Measurements from ENCODE around the gene GRK6.
"Not testable (repeated sequence)": the region's sequence is repeated elsewhere in the genome, so short reads cannot be mapped to it uniquely, and the experiment has no call there.

Gene GRK6

DNA sequence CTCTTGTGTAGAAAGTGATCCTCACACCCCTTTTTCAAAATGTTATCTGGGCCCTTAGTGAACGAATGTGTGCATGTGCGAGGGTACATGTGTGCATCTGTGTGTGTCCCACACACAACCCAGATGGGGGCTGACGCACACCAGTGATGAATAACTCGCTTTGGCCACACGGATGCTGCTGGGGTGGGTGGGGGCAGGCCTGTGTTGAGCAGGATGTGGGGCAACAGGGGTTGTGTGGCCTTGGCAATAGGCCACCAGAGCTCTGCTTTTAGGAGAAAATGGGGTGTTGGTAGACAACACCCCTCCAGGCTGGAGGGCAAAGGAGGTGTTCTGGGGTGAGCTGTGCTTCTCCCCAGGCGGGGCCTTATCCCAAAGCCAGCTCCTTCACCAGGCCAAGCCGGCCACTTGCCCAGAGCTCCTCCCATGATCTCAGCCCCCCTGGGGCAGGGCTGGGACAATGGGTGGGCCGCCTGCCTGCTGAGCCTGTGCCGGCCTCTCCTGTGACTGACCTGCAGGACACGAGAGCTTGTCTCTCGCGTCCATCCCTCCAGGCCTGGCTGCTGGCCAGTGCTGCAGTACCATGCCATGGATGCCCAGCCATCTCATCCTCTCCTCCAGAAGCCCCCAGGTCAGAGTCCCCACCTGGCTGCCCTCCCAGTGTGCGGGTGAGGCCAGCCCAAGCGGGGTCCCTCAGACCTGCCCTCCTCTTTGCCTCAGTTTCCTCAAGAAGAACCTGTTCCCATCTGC, 45.3 kb downstream of the GRK6 start:
- no peak for DNase-seq (ENCODE audit: low spot score)

DNA sequence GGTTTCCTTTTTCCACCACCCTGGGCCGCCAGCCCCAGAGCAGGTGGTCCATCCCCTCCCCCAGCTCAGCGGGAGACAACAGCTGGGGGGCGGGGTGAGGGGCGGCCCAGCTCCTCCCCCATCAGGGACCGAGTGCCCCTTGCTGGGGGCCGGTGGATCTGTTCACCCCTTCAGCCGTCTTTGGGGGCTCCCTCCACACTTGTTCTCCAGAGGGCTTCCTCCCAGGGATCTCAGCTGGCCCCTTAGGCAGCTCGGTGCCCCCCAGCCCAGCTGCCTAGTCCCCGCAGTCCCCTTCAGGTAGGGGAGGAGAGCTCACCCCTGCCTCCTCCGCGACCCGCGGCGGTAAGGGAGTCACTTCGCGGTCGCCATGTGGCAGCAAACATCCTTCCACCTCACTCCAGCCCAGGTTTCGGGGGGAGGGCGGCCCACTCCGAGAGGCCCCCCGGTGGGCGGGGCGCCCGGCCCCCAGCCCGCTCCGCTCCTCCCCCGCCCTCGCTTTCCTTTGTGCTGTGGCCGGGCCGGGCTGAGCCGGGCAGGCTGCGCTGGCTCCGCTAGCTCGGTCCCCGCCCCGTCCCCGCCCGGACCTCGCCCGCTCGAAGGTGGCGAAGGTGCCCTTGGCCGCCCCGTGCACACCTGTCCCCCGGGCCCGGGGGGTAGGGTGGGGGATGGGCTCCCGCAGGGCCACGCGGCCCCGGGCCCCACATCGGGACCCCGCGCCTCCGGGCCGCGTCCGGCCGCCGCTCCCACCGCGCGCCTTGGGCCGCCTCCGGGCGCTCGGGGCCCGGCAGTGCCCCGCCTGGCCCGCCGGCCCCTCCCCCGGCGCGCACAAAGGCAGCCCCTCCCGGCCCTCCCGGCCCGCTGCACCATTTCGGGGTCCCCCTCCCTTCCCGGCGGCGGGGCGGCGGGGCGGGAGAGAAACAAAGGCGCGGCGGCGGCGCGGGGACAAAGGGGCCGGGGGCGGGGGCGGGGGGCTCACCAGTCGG, 46.3 kb downstream of the GRK6 start:
- peak; percentile 73 for DNase-seq (ENCODE audit: low spot score)

DNA sequence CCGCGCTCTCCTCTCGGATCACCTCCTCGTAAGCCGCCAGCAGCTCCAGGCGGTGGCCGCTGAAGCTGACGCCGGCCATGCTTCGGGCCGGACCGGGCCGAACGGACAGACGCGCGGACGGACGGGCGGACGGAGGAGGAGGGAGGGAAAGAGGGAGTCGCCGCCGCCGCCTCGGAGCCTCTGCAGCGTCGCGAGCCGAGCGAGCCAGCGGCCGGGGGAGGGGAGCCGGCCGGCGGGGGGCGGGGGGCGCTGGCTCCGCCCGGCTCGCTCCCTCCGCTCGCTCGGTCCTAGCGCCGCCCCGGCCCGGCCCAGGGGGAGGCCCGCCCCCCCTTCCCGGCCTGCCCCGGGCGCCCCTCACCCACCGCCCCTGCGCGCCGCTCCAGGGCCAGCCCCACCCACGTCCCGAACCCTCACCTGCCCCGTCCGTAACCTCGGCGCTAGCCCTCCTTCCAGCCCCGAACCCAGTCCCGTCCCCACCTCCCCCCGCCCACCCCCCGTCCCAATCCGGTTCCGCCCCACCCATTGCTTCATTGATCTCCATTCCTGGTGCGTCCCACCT, 47.0 kb downstream of the GRK6 start, which contains the start of gene DBN1:
Gene DBN1 (minus strand): TSS at position 192 of the 559 bp plus-strand sequence. CDS start 113 bp downstream, at position 79.
- peak; percentile 92 for DNase-seq (ENCODE audit: low spot score)

DNA sequence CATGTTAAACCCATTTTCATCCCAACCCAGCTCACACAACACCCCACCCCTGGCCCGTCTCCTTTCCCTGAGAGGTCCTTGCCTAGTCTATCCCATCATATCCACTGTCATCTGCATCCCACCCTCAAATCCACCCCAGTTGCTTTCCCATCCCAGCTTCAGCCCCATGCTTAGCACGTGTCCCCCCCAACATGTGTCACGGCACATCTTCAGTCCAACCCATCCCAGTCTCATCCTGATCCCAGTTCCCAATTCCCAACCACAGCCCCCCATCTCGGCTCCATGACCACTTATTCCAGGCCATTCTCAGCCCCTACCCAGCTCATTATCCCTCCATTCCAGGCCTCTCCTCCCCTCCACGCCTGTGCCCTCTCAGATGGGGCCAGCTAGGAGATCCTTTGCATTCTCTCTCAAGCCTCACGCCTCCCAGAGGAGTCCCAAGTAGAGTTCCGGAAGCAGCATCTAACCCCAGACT, 47.6 kb downstream of the GRK6 start:
- no peak for DNase-seq (ENCODE audit: low spot score)

DNA sequence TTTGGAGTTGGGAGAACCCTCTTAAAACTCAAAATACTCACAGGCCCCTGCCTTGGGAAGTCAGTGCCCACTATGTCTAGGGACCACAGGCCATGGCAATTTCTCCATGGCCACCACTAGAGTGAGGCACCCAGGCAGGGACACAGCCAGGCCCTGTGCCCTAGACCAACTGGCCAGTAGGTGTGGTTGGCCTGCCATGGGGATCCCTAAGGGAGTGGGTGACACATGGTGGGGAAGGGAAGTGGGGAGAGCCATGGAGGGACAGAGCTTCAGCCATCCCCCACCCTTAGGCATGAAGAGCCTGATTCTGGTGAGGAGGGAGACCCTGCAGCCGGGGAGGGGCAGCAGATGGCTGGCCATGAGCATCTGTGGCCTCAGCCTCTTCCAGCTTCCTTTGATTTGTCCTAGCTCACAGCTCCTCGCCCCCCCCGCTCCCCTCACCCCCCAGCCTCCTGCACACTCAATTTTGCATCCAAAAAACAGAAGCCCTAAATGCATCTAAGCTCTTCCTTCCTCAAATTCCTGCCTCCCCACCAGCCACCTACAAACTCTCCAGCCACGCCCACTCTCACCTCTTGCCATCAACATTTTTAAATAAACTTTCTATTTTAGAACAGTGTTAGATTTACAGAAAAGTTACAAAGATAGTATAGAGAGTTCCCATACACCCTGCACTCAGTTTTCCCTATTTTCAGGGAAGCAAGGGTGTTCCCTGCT, 48.5 kb downstream of the GRK6 start:
- DNase-seq (ENCODE audit: low spot score), result no peak

DNA sequence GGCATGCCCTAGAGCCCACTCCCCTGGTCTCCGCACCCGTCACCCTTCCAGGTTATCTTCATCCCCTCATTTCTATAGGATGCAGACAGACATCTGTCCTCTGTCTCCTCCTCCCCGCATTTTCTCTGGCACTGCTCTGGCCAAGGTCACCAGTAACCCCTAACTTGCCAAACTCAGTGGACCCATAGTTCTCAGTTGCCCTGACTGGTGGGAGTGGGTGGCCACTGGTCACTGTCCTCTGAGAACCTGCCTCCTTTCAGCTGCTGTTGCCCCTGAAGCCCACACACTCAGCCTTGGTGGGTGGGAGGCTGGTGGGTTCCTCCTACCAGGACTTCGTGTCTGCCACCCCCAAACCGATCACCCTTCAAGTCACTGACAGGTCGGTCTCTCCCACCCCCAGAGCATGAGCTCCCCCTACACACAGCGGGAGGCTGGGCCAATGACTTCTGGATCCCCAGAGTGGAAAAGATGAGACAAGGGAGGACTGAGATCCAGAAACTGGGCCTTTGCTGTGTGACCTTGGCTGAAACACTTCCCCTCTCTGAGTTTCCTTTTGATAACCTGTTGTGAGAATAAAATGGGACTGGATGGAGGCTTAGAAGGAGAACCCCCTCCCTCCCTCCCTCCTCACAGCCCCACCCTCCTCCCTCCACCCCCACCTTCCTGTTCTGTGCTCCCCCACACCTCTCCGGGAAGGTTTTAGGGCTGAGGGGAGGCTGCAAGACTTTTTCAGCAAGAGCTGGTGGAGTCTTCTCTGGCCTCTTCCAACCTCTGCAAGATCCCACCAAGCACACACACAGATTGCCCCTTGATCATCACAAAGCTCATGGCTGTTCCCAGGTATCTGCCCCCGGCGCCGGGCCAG, 49.3 kb downstream of the GRK6 start:
- no peak for DNase-seq (ENCODE audit: low spot score)

DNA sequence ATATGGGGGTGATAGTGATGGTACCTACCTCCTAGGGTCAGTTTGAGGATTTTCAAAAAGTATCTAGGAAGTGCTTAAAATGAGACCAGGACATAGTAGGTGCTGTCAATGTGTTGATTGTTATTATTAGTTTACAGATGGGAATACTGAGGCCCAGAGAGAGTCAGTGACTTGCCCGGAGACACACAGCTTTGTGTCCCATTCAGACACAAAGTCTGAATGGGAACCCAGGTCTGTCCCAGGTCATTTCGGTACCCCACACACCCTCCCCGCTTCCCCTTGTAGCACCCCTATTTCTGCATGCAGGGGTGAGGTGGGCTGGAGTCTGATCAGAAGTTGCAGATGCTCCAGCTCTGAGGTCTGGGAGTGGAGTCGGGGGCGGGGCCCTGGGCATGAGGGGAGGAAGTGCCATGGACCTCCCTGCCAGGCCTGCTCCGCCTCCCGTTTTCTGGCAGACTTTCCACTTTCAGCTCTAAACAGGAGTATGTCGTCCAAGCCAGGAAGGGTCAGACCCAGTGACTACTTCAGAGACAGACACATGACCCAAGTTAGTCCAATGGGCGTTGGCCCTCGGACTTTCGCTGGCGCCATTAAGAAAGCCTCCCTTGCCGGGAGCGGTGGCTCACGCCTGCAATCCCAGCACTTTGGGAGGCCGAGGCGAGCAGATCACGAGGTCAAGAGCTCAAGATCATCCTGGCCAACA, 50.2 kb downstream of the GRK6 start:
- DNase-seq (ENCODE audit: low spot score), result peak; percentile 85

DNA sequence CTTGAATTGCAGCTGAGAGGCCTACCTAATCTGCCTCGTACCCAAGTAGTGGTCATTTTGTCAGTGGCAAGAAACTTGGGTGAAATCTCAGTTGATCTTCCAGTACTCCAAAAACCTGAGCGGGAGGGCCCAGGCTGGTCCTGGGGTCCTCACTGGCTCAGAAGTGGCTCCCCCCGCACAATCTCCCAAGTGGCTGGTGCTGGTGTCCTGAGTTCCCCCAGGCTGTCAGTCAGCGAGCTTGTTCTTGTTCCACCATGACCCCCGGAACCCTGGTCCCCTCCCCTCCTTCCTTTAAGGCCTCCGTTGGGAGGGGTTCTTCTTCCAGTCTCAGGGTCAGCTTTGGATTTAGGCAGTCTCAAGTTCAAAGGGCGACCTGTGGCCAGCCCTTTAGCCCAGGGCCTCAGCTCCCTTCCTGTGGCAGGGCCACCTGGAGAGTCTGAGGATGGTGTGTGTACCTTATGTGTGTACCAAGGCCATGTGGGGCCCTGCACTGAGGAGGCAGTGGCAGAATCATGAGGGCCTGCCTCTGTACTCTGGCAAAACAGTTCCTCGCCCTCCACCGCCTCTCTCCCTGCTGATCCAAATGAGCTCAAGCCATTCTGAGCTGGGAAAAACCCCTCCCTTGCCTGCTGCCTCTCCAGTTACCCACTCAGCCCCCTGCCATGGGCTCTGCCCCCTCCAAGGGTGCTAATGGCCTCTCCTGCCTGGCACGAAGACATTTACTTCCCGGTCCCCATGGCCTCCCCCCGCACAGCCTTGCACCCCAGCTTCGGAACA, 51.4 kb downstream of the GRK6 start:
- no peak for DNase-seq (ENCODE audit: low spot score)

DNA sequence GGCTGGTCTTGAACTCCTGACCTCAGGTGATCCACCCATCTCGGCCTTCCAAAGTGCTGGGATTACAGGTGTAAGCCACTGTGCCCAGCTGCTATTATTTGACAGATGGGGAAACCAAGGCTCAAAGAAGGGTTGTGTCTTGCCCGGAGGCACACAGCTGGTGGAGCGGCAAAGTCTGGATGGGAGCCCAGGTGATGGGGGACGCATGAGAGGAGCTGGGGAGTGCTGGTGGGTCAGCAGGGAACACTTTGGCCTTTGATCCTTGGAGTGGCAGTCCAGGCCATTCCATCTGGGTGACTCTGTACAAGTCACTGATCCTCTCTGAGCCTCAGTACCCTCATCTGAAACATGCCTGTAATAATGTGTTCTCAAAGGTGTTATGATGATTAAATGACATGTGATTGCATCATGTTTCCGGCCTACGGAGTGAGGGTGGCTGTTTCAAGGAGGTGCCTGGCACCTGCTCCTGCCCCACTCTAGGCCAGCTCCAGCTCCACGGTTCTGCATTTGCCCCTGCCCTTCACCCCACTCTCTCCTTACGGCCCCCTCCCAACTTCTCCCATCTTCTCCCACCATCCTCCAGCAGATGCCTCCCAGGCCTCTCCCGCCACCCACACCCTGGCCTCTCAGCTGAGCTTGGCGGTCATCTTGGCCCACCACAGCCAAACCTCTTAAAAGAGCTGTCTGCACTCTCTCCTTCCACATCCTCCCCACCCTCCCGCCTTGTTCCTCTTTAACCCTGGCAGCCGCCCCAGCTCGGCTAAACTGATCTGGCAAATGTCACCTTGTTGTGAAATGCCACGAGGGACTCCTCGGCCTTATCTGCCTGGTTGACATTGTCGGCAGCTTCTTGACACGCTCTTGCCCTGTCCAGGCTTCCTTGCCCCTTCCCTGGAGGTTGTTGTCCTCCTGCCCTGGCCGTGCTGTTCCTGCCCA, 52.5 kb downstream of the GRK6 start:
- DNase-seq (ENCODE audit: low spot score), result no peak

DNA sequence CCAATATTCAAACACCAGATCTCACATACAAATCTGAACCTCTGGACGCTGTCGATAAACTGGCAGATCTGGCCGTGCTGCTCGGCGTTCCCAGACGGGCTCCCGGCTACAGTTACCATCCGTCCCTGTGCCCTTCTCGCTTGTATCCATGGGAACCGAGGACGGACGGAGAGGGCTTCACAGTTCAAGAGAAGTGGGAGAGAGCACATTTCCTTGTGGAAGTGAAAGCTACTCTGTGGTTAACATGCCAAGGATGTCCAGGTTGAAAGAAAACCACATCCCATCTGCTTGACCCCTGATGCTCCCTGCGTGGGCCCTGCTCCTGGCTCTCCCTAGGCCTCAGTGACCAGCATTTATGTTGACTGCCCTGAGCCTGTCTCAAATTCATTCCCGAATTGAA, 53.3 kb downstream of the GRK6 start:
- DNase-seq (ENCODE audit: low spot score), result no peak

DNA sequence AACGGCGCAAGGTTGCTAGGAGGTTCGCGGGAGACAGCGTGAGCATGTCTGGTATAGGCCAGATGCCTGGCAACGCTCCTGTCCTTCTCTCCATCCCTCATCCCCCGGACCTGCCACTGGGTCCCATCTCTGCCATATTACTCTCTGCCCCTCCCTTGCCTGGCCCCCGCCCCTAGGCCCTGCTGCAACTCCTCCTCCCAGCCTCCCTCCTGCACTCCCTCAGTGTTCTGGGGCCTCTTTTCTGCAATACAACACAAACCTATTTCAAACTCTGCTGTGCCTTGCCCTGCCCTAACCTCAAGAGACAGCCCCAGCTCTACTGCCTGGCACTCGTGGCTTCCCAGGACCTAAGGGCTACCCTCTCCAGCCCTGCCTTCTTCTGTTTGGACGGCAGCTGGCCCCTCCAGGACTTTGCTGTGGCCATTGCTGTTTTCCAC, 55.9 kb downstream of the GRK6 start:
- DNase-seq (ENCODE audit: low spot score), result no peak

DNA sequence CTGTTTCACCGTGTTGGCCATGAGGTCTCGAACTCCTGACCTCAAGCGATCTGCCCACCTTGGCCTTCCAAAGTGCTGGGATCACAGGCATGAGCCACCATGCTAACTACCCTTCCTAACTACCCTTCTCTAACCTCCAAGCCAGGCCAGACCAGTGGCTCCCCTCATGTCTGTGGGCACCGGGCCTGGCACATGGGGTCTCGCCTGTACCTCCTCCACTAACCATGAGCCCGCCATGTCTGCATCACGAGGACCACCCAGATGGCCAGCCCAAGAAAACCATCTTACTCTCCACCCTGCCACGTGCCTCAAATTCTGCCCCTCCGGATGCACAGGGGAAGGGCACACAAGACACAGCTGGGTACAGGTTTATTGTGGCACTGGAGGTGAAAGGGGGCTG, 56.6 kb downstream of the GRK6 start:
- no peak for DNase-seq (ENCODE audit: low spot score)

DNA sequence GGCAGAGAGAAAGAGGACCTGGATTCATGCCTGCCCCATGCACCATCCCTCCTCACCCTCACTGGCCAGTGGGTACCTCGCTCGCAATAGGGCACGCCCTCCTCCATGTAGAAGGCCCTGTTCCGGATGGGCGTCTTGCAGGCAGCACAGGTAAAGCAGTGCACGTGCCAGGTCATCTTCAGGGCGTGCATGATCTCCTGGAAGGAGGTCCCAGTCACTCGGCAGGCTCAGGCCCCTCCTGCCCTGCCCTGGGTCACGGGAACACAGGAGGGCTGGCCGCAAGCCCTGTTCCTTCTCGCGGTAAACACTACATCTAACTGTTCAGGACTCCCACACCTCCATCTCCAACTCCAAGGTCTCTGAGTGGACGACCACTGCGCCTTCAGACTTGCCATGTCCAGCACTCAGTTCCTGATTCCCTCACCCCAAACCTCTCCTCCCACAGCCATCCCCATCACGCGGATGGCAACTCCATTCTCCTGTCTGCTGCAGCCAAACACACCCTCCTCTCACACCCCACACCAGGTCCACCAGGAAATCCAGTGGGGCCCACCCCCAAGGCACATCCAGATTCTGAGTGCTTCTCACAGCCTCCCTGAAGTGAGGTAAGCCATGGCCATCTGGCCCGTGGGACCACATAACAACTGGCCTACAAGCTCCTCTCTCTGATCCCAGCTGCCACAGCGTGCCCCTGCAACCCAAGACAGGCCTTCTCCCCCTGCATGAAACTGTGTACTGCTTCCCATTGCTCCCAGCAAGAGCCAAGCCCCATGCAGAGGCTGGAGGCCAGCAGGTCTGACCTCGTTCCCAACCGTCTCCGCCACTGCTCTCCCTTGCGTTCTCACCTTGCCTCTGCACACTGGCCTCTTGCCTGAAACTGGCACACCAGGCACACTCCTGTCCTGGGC, 57.8 kb downstream of the GRK6 start:
- no peak for DNase-seq (ENCODE audit: low spot score)

DNA sequence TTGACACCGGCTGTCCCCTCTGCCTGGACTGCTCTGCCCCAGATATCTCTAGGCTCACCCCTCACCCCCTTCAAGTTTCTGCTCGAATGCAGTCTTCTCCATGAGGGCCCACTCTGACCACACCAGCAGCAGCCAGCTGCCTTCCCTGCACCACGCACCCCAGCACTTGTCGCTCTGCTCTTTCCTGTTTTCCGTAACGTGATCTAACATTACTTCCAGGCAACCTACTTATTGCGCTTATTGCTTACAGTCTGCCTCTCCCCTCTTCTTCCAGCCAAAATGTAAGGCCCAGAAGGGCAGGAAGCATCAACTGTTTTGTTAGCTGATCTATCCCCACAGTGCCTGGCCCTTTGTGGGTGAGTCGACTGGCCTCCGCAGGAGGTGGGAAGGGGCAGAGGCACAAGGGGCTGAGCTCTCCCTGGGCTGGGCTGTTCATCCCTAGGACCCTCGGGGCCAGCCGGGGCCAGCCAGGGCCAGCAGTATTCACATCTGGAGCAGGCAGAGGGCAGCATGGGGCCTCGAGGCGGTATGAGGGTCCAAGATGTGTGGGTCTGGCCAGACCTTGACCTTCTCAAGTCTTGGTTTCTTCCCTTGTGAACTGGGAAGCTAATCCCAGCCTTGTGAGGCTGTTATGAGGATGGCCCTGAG, 58.5 kb downstream of the GRK6 start:
- DNase-seq (ENCODE audit: low spot score), result no peak

DNA sequence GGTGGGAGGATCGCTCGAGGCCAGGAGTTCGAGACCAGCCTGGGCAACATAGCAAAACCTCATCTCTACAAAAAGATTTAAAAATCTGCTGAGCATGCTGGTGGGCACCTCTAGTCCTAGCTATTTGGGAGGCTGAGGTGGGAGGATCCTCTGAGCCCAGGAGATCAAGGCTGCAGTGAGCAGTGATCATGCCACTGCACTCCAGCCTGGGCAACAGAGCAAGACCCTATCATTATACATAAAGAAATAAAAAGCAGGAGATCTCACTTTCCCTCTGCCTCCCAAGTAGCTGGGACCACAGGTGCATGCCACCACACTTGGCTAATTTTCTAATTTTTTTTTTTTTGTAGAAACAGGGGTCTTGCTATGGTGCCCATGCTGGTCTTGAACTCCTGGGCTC, 59.3 kb downstream of the GRK6 start:
- DNase-seq (ENCODE audit: low spot score), result not testable (repeated sequence)

DNA sequence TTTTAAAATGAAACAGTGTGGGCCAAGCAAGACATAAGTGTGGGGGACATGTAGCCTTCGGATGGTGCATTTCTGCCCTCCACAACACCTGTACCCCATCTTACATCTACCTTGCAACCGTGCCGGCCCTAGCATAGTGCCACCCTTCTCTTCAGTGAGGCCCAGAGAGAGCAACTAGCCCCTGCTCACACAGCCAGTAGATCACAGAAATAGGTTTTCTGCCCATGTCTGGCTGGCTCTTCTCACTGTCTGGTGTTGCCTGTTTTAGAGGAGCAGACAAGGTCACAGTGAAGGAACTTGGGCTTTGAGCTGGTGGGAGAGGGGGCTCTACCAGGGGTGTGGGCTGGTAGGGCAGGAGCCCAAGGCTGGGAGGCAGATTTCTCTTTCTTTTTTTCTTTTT, 59.8 kb downstream of the GRK6 start:
- no peak for DNase-seq (ENCODE audit: low spot score)

DNA sequence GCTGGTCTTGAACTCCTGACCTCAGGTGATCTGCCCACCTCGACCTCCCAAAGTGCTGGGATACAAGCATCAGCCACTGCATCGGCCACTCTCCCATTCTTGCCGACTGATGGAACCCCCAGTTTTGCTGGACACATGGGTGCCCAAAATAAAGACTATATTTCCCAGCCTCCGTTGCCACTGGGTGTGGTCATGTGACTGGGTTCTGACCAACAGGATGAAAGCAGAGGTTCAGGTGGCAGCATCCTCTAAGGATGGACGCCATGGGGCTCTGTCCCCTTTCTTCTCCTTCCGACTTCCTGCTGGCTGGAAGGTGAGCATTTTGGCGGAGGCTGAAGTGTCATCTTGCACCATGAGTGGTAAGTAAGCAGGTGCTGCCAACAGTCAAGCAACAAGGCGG, 60.7 kb downstream of the GRK6 start:
- no peak for DNase-seq (ENCODE audit: low spot score)
